ENCODE data around the gene ZNF746. TPM values are rescaled to one million over a fixed set of nuclear protein-coding genes. Genes with fewer than 3 reads are reported as not detected.

The ZNF746 gene
- total and polyA plus RNA-seq, 9 of the 15 experiments (the other 6 are each of a cell fraction or from before 2014, with no cell fraction given): 1.7 to 31.6 (median 13.3) TPM

DNA sequence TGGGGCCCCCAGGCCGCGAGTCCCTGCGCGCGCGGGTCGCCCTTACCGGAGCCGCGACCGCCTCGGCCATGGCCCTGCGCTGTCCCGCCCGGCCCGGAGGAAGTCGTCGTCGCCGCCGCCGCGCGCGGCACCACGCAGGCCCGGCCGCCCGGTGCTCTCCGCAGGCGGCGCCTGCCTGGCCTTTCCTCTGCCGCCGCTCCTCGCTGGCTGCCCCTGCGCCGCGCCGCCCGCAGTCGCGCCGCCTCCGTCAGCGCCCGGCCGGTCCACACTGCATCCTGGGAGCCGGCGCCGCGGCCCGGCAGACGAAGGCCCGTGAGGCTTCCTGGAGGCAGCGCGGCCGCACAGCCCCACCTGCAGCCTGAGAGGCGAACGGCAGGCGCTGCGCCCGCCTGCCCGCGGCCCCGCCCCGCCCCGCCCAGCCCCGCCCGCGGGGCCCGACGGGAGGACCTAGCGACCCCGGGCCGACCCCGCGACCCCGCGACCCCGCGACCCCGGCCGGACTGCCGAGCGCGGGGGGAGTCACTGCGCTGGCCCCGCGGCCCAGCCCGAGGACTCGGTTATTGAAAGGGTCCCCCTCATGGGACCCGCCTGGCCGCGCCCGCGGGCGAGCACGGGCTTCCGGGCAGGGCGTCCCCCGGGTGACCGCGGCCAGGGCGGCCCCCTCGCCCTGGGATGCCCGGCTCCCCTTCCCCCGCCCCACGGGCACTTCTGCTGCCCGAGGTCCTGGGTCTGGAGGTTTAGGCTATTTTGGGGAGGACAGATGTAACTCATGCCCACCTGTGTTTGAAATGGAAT, at the start of gene ZNF746 (continued):
- TF ChIP-seq, protein P1, sequence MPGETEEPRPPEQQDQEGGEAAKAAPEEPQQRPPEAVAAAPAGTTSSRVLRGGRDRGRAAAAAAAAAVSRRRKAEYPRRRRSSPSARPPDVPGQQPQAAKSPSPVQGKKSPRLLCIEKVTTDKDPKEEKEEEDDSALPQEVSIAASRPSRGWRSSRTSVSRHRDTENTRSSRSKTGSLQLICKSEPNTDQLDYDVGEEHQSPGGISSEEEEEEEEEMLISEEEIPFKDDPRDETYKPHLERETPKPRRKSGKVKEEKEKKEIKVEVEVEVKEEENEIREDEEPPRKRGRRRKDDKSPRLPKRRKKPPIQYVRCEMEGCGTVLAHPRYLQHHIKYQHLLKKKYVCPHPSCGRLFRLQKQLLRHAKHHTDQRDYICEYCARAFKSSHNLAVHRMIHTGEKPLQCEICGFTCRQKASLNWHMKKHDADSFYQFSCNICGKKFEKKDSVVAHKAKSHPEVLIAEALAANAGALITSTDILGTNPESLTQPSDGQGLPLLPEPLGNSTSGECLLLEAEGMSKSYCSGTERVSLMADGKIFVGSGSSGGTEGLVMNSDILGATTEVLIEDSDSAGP (CRISPR knock-in tag; IDR thresholded peaks at IDR 0.05): no peak
- TF ChIP-seq, protein P2, sequence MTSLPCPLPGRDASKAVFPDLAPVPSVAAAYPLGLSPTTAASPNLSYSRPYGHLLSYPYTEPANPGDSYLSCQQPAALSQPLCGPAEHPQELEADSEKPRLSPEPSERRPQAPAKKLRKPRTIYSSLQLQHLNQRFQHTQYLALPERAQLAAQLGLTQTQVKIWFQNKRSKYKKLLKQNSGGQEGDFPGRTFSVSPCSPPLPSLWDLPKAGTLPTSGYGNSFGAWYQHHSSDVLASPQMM (CRISPR knock-in tag; IDR thresholded peaks at IDR 0.05): no peak
- TF ChIP-seq LCOR (CRISPR knock-in tag; IDR thresholded peaks at IDR 0.05) (no peak), LEF1 (IDR thresholded peaks at IDR 0.05) (no peak), ZNF77 (CRISPR knock-in tag; IDR thresholded peaks at IDR 0.05) (no peak), RHOXF2B (CRISPR knock-in tag; conservative IDR thresholded peaks at IDR 0.05) (no peak), ETS2 (tag; IDR thresholded peaks at IDR 0.05; ENCODE audit: borderline replicate concordance, poor library complexity, severe bottlenecking) (no peak), POLR2A (conservative IDR thresholded peaks at IDR 0.05) (no peak), PHF8 (IDR thresholded peaks at IDR 0.05; ENCODE audit: borderline replicate concordance, low read length) (peak; percentile 89; the same call in 1 of the 2 replicates), SMARCE1 (IDR thresholded peaks at IDR 0.05) (no peak), CBFA2T2 (conservative IDR thresholded peaks at IDR 0.05) (no peak)
- TF ChIP-seq, protein P3, sequence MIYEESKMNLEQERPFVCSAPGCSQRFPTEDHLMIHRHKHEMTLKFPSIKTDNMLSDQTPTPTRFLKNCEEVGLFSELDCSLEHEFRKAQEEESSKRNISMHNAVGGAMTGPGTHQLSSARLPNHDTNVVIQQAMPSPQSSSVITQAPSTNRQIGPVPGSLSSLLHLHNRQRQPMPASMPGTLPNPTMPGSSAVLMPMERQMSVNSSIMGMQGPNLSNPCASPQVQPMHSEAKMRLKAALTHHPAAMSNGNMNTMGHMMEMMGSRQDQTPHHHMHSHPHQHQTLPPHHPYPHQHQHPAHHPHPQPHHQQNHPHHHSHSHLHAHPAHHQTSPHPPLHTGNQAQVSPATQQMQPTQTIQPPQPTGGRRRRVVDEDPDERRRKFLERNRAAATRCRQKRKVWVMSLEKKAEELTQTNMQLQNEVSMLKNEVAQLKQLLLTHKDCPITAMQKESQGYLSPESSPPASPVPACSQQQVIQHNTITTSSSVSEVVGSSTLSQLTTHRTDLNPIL (CRISPR knock-in tag; IDR thresholded peaks at IDR 0.05): no peak
- TF ChIP-seq, protein P4, sequence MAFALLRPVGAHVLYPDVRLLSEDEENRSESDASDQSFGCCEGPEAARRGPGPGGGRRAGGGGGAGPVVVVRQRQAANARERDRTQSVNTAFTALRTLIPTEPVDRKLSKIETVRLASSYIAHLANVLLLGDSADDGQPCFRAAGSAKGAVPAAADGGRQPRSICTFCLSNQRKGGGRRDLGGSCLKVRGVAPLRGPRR (CRISPR knock-in tag; IDR thresholded peaks at IDR 0.05): no peak
- TF ChIP-seq, protein P5, sequence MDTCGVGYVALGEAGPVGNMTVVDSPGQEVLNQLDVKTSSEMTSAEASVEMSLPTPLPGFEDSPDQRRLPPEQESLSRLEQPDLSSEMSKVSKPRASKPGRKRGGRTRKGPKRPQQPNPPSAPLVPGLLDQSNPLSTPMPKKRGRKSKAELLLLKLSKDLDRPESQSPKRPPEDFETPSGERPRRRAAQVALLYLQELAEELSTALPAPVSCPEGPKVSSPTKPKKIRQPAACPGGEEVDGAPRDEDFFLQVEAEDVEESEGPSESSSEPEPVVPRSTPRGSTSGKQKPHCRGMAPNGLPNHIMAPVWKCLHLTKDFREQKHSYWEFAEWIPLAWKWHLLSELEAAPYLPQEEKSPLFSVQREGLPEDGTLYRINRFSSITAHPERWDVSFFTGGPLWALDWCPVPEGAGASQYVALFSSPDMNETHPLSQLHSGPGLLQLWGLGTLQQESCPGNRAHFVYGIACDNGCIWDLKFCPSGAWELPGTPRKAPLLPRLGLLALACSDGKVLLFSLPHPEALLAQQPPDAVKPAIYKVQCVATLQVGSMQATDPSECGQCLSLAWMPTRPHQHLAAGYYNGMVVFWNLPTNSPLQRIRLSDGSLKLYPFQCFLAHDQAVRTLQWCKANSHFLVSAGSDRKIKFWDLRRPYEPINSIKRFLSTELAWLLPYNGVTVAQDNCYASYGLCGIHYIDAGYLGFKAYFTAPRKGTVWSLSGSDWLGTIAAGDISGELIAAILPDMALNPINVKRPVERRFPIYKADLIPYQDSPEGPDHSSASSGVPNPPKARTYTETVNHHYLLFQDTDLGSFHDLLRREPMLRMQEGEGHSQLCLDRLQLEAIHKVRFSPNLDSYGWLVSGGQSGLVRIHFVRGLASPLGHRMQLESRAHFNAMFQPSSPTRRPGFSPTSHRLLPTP (IDR thresholded peaks at IDR 0.05; ENCODE audit: borderline replicate concordance, extremely low read depth, insufficient read length): peak; percentile 82
- TF ChIP-seq, protein P6, sequence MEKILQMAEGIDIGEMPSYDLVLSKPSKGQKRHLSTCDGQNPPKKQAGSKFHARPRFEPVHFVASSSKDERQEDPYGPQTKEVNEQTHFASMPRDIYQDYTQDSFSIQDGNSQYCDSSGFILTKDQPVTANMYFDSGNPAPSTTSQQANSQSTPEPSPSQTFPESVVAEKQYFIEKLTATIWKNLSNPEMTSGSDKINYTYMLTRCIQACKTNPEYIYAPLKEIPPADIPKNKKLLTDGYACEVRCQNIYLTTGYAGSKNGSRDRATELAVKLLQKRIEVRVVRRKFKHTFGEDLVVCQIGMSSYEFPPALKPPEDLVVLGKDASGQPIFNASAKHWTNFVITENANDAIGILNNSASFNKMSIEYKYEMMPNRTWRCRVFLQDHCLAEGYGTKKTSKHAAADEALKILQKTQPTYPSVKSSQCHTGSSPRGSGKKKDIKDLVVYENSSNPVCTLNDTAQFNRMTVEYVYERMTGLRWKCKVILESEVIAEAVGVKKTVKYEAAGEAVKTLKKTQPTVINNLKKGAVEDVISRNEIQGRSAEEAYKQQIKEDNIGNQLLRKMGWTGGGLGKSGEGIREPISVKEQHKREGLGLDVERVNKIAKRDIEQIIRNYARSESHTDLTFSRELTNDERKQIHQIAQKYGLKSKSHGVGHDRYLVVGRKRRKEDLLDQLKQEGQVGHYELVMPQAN (IDR thresholded peaks at IDR 0.05; ENCODE audit: borderline replicate concordance): no peak
- TF ChIP-seq, protein P7, sequence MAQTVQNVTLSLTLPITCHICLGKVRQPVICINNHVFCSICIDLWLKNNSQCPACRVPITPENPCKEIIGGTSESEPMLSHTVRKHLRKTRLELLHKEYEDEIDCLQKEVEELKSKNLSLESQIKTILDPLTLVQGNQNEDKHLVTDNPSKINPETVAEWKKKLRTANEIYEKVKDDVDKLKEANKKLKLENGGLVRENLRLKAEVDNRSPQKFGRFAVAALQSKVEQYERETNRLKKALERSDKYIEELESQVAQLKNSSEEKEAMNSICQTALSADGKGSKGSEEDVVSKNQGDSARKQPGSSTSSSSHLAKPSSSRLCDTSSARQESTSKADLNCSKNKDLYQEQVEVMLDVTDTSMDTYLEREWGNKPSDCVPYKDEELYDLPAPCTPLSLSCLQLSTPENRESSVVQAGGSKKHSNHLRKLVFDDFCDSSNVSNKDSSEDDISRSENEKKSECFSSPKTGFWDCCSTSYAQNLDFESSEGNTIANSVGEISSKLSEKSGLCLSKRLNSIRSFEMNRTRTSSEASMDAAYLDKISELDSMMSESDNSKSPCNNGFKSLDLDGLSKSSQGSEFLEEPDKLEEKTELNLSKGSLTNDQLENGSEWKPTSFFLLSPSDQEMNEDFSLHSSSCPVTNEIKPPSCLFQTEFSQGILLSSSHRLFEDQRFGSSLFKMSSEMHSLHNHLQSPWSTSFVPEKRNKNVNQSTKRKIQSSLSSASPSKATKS (CRISPR knock-in tag; IDR thresholded peaks at IDR 0.05): no peak

Measured in K562 (cell line).